SJSA1 (cell line): ENCODE measurements around the gene SSR2. TPM values are rescaled to one million over a fixed set of nuclear protein-coding genes. Genes with fewer than 3 reads are reported as not detected.
"Not testable (repeated sequence)": the region's sequence is repeated elsewhere in the genome, so short reads cannot be mapped to it uniquely, and the experiment has no call there.

Experiments
- DNase-seq, 2 experiments: peaks; one replicate each; pipeline ENCODE4 v3.0.0-alpha.2; 2015 to 2020; ENCODE audit warnings: low spot score in 2 of 2, low read depth in 1 of 2
- H3K27ac ChIP-seq: fragments of 250-450 bp; sonication (Bioruptor Pico); 2 replicates; pipeline ENCODE4 v1.5.1; 2020; ENCODE audit warnings: mild to moderate bottlenecking, moderate library complexity
- H3K27me3 ChIP-seq: fragments of 250-450 bp; sonication (Bioruptor Pico); replicated peaks from 2 replicates; pipeline ENCODE4 v1.5.1; 2020; ENCODE audit warnings: mild to moderate bottlenecking, moderate library complexity
- H3K36me3 ChIP-seq: fragments of 250-450 bp; sonication (Bioruptor Pico); 2 replicates; pipeline ENCODE4 v1.5.1; 2020; ENCODE audit warnings: mild to moderate bottlenecking
- H3K4me1 ChIP-seq: fragments of 250-450 bp; sonication (Bioruptor Pico); replicated peaks from 2 replicates; pipeline ENCODE4 v1.6.1; 2021; ENCODE audit warnings: mild to moderate bottlenecking
- H3K4me3 ChIP-seq: fragments of 250-450 bp; sonication (Bioruptor Pico); 2 replicates; pipeline ENCODE4 v1.5.1; 2020; ENCODE audit warnings: mild to moderate bottlenecking
- H3K9me3 ChIP-seq: fragments of 250-450 bp; sonication (Bioruptor Pico); replicated peaks from 2 replicates; pipeline ENCODE4 v1.5.1; 2020; ENCODE audit warnings: mild to moderate bottlenecking
- total RNA-seq: library from RNA; depleted of rRNA; stranded (reverse); fragments of >200 nt; shearing (Covaris generic); gene quantifications from 2 replicates; pipeline ENCODE4 v1.2.3, GENCODE V29; 2014

The SSR2 gene
- total RNA-seq, 1 experiment from 2014 or later = 507 TPM

DNA sequence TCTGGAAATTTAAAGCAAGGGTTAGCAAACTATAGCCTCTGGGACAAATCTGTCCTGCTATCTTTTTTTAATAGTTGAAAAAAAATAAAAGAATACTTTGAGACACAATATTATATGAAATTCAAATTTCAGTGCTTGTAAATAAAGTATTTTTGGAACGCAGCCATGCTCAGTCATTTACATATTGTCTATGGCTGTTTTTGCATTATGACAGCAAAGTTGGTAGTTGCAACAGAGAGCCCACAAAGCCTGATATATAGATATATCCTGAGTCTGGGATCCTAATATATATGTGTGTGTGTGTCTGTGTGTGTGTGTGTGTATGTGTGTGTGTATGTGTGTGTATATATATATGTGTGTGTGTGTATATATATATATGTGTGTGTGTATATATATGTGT is 20.8 kb downstream of the SSR2 start:
- no peak for DNase-seq
- Histone ChIP-seq H3K36me3 (no peaks in the 10 kb centered on the region), H3K27me3 (no peaks in the 10 kb centered on the region), H3K9me3 (no peaks in the 10 kb centered on the region), H3K27ac (no peak overlapping the region), H3K4me1 (no peaks in the 10 kb centered on the region), H3K4me3 (no peak overlapping the region)

DNA sequence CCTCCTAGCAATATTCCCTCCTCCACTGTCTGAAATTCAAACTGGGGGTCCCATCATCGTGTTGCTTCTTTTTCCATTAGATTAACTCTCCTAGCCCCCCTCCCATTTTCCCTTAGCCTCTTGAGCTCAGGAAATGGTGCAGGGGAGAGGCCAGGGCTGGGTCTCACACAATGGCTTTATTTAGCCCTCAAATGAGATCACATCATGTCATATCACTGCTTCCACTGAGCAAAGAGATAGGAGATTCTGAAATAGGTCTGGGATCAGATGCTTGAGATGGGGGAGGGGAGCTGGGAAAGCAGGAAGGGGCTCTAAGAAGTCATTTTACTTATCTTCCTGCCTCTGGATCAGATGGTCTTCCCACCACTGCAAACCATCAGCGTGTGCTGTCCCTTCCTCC is 24.6 kb downstream of the SSR2 start:
- Histone ChIP-seq H3K4me3 (no peak overlapping the region), H3K9me3 (no peaks in the 10 kb centered on the region), H3K27me3 (no peaks in the 10 kb centered on the region), H3K36me3 (no peaks in the 10 kb centered on the region), H3K4me1 (peaks cover 2% of the 10 kb centered on the region; the same call in 1 of the 2 replicates), H3K27ac (no peak overlapping the region)
- no peak for DNase-seq

DNA sequence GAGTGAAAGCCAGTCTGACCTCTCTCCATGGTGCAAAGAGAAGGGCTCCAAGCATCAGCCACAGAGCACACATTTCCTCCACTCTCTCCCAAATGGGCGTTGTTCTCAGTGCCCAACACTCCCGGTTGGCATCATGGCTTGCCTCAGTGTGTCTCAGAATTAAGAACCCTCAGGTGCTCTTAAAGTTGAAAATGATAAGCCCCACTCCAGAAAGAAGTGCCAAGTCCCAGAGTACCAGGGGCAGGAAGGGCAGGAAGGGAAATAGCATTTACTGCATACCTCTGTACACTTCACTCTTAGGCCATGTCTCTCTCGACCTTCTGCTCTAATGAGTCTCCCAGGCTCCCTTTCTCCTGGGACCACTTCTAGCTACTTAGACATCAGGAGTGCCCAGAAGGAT is 27.2 kb downstream of the SSR2 start:
- no peaks in the 10 kb centered on the region for H3K36me3 ChIP-seq
- no peak overlapping the region for H3K27ac ChIP-seq
- no peak overlapping the region for H3K4me3 ChIP-seq
- peaks cover 8% of the 10 kb centered on the region; the same call in 1 of the 2 replicates for H3K4me1 ChIP-seq
- no peaks in the 10 kb centered on the region for H3K27me3 ChIP-seq
- H3K9me3 ChIP-seq = no peaks in the 10 kb centered on the region
- DNase-seq = no peak

DNA sequence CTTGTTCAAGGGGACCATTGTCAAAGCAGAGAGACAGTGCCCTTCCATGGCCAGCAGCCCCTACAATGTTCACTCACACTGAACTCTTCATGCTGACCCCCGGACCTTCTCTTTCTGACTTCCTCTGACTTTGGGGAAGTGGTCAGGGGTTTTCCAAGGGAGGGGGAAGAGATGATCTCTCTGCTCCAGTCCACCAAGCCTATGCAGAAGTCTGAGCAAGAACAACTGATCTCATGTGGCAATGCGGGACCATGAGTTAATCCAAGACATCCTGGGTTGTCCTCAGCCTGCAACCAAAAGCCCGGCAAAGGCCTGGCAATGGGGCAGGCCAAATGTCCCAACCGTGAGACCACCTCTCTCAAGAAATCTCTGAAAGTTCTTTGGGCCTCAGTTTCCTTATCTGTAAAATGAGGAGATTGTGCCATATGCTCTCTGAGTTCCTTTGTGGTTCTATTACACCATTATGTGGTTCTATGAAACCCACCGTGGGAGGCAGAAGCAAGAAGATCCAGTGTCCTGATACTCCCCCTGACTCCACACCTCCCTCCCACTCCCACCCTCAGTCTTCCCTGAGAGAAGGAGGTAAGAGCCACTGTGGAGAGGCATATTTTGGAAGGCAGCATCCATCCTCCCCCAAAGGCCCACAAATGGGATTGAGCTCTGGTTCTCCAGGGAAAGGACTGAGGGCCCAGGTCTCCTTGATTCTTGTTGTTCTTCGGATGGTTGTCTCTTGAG is 30.6 kb downstream of the SSR2 start:
- Histone ChIP-seq H3K4me1 (peaks cover 8% of the 10 kb centered on the region; the same call in 1 of the 2 replicates), H3K9me3 (no peaks in the 10 kb centered on the region), H3K27me3 (no peaks in the 10 kb centered on the region), H3K4me3 (no peak overlapping the region), H3K27ac (no peak overlapping the region), H3K36me3 (no peaks in the 10 kb centered on the region)
- DNase-seq = no peak

DNA sequence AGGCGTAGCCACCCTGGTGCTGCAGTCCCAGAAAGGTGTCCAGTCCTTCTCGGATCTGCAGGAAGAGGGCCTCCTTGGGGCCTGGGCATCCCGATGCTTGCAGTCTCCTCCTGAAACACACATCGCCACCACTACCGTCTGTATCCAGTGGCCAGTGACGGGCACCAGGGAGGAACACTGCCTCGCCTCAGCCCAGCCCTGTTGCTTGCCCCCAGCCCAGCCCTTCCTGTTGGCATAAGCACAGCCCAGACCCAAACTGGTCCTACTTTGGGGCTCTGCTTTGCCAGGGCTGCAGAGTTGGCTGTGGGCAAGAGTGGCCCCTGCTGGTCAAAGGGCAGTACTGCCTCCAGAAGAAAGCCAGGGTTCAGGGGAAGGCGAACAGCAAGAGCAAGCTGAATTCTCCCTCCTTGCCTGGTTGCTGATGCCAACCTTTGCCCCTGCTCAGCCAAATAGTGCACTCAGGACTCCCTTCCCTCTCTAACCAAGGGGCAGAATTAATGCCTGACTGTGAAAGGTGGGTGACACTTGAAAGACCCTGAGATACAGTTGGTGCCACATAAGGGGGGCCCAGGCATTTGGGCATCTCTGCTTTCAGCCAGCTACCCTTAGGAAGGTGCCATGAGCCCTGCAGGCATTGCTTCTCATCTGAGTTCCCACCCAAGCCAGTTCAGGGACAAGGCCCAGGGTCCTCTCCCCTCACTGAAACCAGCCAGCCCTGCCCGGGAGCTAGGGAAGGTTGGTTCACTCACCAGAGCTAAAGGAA is 31.3 kb downstream of the SSR2 start:
- peaks cover 8% of the 10 kb centered on the region; the same call in 1 of the 2 replicates for H3K4me1 ChIP-seq
- DNase-seq = peak; percentile 70 to 77
- no peak overlapping the region for H3K4me3 ChIP-seq
- no peaks in the 10 kb centered on the region for H3K27me3 ChIP-seq
- H3K27ac ChIP-seq = no peak overlapping the region
- no peaks in the 10 kb centered on the region for H3K36me3 ChIP-seq
- H3K9me3 ChIP-seq = no peaks in the 10 kb centered on the region

DNA sequence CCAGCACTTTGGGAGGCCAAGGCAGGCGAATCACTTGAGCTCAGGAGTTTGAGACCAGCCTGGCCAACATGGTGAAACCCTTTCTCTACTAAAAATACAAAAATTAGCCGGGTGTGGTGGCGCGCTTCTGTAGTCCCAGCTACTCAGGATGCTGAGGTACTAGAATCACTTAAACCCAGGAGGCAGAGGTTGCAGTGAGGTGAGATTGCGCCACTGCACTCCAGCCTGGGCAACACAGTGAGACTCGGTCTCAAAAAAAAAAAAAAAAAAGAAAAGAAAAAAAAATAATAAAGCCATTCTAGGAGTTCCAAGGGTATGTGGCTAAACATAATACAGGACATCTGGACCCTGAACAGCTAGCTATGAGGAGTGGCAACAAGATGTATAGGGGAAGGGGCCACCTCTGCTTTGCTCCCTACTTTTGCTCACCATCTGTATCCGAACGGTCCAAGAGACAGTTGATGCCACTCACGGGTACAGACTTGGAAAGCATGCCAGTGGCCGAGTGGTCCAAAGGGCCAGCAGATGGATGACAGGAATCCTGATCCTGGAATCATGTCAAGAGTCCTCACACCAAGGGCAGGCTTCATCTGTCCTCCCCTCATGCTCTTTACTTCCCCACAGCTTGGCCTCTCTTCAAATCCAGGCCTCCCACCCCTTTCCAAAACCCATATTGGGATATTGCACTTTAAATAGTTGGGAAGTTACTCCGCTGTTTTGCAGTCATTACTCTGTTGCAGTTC is 35.7 kb downstream of the SSR2 start:
- H3K27me3 ChIP-seq, H3K36me3 ChIP-seq, H3K9me3 ChIP-seq, DNase-seq, H3K4me3 ChIP-seq, H3K27ac ChIP-seq: not testable (repeated sequence)
- peaks cover 44% of the 10 kb centered on the region for H3K4me1 ChIP-seq

DNA sequence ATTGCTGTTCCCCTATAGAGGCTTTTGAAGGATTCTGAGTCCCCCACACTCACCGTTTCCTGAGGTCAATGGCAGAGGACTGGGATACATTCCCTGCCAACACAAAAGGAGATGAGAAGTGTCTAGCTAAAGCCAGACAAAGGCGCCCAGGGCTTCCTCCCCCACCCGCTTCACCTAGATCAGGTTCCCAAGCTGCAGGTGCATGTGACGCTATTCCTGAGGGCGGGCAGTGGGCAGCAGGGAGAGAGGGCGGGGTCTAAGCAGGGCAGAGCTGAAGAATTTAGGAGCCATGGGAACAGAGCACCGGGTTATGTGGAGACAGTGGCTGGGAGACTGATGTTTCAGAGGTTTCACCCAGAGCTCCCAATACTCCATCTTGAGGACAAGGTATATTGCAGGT is 36.4 kb downstream of the SSR2 start:
- DNase-seq = no peak
- Histone ChIP-seq H3K4me3 (no peak overlapping the region), H3K27me3 (no peaks in the 10 kb centered on the region), H3K36me3 (peaks cover 5% of the 10 kb centered on the region), H3K9me3 (no peaks in the 10 kb centered on the region), H3K4me1 (peaks cover 51% of the 10 kb centered on the region), H3K27ac (peak overlapping the region; percentile 71)

DNA sequence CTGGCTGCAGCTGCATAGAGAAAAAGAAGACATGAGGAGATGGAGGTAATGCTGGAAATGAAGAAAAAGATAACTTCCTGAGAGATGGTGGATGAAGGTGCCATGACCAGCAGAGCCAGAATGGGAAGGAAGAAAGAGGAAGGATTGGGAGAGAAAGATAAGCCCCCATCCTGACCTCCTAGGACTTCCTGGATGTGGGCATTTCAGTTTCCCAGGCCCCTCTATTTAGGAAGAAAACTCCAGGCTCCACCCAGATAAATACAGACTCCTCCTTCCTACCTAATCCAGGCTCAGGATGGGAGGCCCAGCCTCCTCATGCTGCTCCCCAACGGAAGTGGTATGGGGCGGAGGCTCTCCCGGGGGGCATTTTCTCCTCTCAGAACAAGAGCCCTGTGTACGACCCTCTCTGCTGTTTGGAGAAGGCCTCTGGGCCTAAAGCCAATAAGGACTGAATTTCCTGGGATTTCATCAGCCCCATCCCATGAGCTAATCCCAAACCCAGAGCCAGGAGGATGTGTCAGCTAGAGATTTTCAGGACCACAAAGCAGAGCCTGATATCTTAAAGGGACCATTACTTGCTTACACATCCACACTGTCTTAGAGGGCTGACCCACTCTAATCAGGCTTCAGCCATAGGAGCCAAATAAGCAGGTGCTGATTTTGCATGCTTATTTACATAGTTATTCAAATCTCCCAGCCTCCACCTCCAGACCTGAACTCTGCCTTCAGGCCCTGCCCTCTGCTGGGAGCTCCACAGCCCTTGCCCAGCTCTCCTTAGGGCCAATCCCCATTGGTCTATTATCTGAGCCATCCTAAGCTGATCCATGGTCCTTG is 37.3 kb downstream of the SSR2 start:
- Histone ChIP-seq H3K4me3 (peak overlapping the region; percentile 19), H3K36me3 (peaks cover 5% of the 10 kb centered on the region), H3K4me1 (peaks cover 56% of the 10 kb centered on the region), H3K27ac (peak overlapping the region; percentile 71), H3K9me3 (no peaks in the 10 kb centered on the region), H3K27me3 (no peaks in the 10 kb centered on the region)
- DNase-seq = peak; percentile 91 to 92

DNA sequence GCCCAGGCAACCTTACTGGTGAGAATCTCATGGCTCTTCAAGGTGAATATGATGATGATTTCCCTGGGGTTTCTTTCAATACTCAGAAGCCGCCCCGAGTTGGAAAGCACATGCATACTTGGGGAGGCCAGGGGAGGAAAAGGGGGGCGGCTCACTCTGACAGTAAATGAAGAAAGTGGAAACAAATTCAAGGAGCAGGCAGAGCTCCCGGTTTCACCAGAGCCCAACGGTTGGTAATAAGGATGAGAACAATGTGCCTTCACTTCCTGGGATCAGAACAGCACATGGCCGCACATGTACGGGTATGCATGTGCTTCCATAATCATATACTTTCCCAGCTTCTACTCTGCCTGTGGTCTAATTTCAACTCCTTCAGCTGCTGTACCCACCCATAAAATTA is 38.6 kb downstream of the SSR2 start:
- H3K36me3 ChIP-seq = peaks cover 8% of the 10 kb centered on the region
- H3K4me3 ChIP-seq = peak overlapping the region; percentile 19; the same call in 1 of the 2 replicates
- no peak for DNase-seq
- H3K27ac ChIP-seq = peak overlapping the region; percentile 71
- H3K9me3 ChIP-seq = no peaks in the 10 kb centered on the region
- no peaks in the 10 kb centered on the region for H3K27me3 ChIP-seq
- H3K4me1 ChIP-seq = peaks cover 61% of the 10 kb centered on the region

DNA sequence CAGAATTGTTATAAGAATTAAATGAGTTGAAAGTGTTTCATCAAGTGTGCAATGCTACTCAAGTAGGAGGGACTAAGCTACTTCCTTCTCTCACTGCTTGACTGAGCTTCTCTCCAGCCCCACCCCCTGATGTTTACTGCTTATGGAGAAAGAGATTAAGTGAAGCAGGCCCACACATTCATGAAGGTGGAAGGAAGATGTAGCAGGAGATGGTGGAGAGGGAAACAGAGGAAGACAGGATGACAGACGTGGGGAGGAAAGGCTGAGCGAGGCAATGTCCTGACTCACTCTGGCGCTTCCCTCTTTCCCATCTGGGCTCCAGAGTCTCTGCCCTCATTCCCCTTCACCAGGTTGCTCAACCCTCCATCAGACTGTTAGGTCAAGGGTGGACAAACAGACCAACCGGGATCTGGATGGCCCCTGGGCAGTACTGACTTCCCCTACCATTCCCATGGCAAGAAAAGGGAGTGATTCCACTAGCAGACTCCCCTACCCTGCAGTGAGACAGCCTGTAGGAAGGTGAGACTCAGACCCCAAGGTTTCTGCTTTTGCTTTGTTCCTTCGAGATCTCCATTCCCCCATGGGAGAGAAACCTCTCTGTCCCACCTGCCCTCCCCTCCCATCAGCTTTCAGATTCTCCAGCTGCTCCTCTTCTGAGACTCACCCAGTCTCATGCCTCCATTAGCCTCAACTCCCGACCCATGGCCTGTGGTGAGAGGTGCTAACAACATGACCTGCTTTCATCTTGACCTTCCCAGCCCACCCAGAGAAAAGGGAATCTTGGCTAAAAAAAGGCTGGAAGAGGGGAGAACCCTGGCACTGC is 39.3 kb downstream of the SSR2 start:
- H3K27me3 ChIP-seq = no peaks in the 10 kb centered on the region
- H3K36me3 ChIP-seq = peaks cover 8% of the 10 kb centered on the region
- peaks cover 66% of the 10 kb centered on the region for H3K4me1 ChIP-seq
- H3K4me3 ChIP-seq = no peak overlapping the region
- H3K9me3 ChIP-seq = no peaks in the 10 kb centered on the region
- DNase-seq = no peak
- H3K27ac ChIP-seq = 0 out of 2 replicates have a peak overlapping the region, but pooled peaks have one; percentile 71

DNA sequence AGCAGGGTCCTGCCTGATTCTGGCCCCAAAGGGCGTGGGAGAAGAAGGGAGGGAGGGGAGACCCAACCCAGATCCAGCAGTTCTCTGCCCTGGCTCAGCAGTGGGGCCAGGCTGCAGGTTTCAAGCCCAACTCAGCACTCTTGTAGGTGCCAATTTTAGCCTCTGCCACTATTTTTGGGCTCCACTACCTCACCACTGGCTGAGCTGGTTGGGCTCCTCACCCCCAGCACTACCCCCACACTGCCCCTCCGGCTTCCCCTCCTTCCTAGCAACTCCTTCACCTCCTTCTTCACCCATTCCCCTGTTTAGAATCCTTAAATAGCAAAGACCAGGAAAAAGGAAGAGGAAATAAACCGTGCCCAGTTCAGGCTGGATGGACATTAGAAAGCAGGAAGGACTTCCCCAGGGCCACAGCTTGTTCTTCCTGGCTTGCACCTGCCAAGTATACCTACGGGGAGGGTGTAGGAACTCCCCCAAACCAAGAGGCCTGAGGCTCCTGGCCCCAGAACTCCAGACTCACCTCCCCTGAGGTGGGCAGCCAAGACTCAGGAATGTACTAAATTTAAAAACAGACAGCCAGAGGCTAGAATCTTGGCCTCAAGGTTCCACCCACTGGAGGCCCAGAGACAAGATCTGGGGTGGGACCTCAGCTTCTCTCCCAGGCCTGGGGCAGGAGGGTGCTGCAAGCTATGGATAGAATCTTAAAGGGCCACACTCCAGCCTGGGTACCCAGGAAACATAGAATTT is 41.0 kb downstream of the SSR2 start:
- DNase-seq = no peak
- Histone ChIP-seq H3K36me3 (peaks cover 13% of the 10 kb centered on the region), H3K4me1 (peaks cover 83% of the 10 kb centered on the region), H3K27me3 (no peaks in the 10 kb centered on the region), H3K9me3 (no peaks in the 10 kb centered on the region), H3K4me3 (peak overlapping the region; percentile 78; the same call in 1 of the 2 replicates), H3K27ac (peak overlapping the region; percentile 81)

DNA sequence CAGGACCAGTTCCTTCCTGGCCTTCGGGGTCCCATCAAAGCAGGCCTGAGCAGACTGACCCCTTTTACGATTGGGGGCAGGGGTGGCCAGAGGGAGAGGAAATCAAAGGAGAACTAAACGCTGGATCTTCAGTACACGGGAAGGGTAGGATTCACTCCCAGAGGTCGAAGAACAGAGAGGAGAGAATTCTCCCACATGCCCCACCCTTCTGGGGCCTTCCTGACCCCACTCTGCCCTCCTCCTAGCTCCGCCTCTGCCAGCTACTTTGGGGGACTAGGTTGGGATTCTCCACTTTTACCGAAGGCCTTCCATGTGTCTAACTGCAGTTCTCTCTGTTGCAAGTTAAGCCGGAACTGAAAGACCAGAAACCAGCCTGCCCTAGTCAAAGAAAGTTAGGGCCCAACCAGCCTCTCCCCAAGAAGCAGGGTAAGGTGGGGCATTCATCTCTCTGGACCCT is 41.8 kb downstream of the SSR2 start:
- Histone ChIP-seq H3K27ac (peak overlapping the region; percentile 81), H3K4me1 (peaks cover 85% of the 10 kb centered on the region), H3K27me3 (no peaks in the 10 kb centered on the region), H3K4me3 (peak overlapping the region; percentile 78), H3K9me3 (no peaks in the 10 kb centered on the region), H3K36me3 (peaks cover 20% of the 10 kb centered on the region)
- no peak for DNase-seq
